RCC 7860 (cell line): ENCODE measurements around the gene ASTN2.
"Not testable (repeated sequence)": the region's sequence is repeated elsewhere in the genome, so short reads cannot be mapped to it uniquely, and the experiment has no call there.

Experiments
- DNase-seq: peaks from one replicate; pipeline ENCODE4 v3.0.0-alpha.2; 2015; ENCODE audit warnings: low spot score
- FAIRE-seq: peaks from 2 replicates; lab custom pipeline; 2012; peaks lifted over from hg19 to GRCh38; lab: Jason Lieb, UNC

Gene ASTN2

DNA sequence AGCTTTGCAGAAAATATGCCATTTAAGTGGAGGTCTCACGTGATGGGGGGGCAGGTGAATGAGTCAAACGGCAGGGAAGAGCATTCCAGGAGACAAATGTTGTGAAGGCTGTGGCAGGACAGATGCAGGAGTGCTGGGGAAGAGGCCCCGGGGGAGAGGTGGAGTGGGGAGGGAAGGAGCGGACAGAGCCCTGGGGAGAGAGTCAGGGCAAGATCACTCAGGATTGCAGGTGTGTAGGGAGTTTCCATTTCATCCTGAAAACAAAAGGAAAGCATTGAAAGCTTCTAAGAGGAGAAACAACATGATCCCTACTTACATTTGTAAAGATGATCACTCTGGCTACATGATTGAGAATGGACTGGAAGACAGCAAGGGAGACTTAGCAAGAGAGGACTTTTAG, 323.3 kb downstream of the ASTN2 start:
- DNase-seq = no peak

DNA sequence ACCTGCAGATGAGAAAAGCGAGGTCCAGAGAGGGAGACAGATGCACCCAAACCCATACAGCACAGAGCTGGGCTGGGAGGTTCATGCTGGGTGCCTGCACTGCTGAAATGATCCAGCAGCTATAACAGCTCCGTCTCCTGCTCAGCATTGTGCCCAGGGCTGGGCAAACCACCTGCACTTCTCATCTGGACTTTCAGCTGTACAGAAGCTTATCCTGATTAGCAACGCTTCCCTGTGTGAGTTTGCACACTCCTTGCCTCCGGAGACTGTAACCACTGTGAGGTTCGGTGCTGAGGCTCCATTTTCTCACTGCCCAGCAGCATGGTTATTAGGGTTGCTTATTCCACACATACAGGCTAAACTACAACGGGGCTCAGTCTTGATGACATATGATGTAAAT, 326.1 kb downstream of the ASTN2 start:
- DNase-seq = no peak
- FAIRE-seq = no peak

More for the DNA sequence above, 323.3 kb downstream of the ASTN2 start:
- no peak for FAIRE-seq

DNA sequence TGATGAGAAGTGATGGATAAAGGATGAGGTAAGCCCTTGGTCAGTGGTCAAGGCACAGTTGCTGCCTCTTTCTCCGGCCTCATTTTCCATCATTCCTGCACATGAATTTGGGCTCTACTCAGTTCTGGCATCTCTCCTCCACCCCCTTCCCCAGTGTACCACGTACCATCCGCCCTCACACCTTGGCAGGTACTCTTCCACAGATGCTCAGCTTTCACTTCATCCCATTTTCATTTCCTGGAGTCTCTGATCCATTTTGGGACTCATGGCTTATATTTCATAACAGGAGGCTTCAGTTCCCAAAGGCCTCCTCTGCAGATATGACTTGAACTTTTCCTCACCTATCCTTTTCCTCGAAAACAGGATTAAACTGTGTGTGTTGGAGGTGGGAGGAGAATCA, 326.7 kb downstream of the ASTN2 start:
- no peak for DNase-seq
- FAIRE-seq = no peak

DNA sequence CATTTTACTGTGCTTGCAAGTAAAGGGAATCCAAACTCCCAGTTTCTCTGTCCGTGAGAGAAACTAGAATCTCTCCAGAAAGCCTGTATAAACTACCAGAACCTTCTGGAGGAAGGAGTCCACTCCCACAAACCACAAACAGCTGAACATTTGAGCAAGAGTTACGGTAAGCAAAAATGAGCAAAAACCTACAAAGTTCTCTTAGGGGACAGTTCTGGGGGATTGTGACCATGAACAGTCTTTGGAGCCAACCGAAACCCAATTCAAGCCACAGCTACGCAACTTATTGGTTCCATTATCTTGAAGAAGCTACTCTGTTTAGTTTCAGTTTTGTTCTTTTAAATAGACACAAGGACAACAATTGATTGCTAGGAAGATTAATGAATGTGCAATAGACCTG, 330.6 kb downstream of the ASTN2 start:
- no peak for DNase-seq
- FAIRE-seq = no peak

DNA sequence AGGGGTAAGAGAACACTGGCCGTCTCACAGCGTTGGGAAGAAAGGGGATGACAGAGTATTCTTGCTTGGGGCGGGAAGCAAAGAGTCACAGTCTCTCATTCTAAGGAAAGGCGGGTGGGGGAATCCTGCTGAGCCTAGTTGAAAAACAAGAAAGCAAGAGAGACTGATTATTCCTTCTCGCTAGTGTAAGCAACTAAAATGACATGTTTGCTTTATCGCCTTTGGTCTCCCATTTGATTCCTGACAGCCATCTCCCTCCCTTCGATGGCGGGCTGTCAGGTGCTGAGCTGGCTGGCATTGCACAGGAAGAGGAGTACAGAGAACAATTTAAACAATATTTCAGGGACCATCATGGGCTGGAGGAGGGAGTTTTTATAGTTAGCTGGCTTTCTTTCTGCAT, 331.3 kb downstream of the ASTN2 start:
- no peak for FAIRE-seq
- no peak for DNase-seq

DNA sequence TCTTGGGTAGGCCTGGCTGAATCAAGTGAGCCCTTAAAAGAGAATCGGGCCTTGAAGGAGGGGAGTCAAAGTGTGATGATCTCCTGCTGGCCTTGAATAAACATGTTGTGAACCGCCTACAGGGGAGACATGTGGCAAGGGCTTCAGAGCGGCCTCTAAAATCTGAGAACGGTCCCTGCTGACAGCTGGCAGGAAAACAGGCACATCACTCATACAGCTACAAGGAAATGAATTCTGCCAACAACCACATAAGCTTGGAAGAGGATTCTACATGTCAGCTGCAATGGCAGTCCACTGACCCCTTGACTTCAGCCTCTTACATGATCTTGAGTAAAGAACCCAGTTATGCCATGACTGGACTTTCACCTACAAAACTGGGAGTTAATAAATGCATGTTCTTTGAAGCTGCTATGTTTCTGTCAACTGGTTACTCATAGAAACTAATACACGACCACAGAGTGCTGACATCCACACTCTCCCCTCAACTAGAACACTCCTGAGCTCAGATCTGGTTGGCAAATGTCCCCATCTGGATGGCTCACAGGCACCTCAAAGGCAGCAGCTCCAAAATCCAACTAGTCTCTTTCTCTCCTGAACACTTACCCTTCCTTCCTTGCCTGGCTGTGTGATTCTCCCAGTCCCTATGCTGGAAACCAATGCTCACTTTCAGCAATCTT, 333.1 kb downstream of the ASTN2 start:
- FAIRE-seq = no peak
- no peak for DNase-seq

DNA sequence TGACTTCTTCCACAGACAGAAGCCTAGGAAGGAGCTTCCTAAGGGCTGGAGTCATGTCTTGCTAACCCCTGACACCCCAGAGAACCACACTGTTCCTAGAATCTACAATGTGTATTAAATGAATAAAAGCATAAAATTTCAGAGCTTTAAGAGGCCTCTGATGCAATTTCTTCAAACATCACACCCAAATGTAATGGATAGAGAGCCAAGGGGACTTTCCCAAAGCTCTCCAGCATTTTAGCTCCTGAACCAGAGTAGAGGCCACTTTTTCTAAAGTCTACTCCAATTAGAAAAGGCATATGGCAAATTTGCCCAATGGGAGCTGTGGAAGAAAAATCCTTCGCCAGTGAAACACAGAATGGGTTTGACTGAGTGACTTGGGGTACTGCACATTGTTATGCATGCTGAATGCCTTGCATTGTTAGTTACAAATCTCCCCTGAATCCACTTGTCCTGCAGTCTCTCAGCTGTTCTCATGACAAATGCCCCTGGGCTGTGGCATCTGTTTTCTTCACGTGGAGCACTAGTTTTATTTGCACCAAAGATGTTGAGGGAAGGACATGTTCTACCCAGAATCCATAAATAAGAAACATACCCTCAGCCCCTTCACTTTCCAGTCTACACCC, 334.0 kb downstream of the ASTN2 start:
- FAIRE-seq = no peak
- no peak for DNase-seq

DNA sequence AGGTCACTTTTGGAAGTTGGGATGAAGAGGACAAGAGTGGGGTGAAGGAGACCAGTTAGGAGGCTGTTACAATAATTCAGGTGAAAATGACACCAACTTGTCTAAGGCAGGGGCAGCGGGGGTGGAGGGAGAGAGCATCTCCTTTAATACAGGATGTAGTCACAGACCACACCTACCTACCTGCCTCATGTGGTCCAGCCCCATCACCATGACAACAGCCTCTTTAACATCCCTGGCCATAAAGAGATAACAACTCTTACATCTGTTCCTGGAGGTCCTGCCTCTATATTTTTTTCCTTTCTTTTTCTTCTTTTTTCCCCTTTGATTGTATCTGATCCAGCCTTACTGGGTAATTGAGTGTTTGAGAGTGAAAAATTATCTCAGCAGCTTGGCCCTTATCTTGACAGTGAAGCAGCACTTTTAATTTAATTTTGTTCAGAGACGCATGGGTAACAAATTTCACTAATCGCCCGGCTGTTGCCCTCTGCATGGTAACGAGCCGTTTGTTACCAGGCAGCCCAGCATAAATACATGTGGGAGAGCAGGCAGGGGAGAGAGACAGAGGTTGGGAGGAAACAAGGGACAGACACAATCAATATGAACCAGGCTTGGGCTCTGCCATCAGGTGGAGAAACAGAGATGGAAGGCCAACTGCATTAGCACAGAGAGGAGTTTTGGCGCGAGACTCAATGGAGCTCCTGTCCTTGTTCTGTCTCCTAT, 338.1 kb downstream of the ASTN2 start:
- no peak for DNase-seq
- FAIRE-seq = no peak

DNA sequence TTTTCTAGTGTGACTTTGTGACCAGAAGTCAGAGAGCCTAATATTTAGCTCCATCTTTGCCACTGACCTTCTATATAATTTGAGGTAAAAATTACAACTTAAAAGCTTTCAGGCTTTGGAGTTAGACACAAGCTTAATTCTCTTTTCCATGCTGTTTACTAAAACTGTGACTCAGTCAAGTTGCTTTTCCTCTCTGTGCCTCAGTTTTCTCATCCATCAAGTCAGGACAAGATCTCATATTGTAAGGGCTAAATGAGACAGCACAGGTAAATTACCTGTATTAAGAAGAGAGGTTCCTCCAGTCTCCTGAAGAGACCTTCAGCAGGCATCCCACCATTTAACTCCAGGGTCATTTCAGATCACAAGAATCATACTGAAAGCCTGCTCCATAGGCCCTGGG, 339.2 kb downstream of the ASTN2 start:
- DNase-seq = no peak
- no peak for FAIRE-seq

DNA sequence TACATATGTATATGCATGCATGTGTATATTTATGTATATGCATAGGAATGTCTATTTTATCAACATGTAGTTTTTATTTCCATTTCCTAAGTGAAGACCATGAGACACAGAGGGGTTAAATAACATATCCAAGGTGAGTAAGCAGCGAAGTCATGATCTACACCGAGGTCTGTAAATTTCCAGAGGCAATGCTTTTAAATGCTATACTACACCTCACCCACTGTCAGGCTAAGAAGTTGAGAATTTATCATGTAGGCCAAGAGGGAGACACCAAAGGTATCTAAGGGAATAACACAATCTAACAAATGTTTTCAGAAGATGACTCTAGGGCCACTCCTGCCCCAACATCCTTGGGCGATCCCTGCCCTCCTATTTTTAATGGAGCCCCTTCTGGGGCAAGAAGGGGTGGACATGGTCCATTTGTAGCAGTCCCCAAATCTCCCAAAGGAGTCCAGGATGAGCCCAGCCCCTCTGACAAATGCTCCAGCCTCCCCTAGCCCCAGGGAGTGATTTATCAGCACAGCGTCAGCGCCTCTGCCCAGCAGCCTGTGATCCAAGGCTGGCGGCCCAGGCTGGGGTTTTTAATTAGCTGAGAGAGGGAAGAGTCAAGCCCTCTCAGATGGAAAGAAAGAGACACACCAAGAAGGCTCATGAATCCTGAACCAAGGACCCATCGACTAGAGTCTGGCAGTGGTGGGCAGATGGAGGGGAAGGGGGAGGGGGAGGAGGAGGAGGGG, 339.9 kb downstream of the ASTN2 start:
- FAIRE-seq (no peak), DNase-seq (no peak)

DNA sequence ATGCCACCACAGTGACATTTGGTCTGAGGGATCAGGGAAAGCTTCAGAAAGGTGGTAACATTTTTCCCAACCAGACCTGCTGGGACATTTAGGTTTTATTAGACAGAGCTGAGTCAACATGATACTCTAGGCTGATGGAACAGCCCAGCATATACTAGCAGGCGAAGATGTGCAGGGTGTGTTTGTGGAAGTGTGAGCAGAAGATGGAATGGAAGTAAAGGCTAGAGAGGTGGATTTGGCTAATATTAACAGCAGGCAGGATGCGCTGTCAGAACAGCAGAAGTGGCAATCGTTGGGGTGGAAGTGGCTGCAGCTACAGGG, 340.6 kb downstream of the ASTN2 start:
- DNase-seq (no peak), FAIRE-seq (no peak)

DNA sequence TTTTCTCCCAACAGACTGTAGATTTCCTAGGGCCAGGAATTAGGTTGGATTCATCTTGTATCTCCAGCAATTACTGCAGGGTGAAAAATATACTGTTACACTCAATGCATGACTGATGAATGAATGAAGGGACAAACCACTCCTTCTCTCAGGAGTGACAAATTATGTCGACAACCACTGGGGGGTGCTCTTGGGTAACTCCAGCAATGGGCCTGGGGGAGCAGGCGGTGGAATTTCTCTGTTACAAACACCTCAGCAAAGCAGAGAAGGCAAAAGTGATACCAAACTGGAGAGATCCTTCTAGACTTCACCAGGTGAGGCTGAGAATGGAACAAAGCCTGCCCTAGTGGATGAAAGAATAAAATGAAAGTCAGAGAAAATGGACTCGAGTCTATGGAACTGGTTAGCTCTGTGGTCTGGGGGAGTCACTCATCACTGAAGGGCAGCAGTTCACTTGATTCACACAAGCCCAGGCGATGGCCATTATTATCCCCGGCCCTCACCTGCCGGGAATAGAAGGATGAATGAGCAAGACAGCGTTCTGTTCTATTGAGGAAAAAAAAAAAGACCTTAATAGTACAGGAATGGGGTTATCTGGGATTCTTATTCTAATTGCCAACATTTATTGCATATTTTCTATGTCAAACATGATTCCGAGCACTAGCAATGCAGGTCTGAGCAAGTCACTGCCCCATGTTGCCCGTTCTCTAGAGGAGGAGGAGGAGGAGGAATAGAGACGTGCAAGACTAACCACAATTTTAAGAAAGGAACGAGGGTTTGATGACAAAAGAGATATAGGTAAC, 341.1 kb downstream of the ASTN2 start:
- FAIRE-seq (no peak), DNase-seq (no peak)

DNA sequence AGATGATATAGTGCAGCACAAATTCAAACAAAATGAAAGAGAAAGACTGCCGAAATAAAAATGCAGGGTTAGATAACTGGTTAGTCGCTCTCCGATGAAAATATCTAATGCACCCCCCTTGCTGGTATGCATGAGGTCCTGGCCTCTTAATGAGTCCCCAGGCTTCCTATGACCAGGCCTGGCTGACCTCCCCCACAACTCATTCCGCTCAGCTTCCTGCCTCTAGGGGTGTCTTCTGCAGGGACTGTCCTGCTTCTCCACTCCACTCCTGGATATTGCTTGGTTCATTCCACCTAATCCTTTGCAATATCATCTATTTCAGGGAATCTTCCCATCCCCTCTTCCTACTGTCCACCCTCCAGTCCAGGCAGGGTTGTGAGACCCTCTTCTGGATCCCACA, 341.8 kb downstream of the ASTN2 start:
- no peak for FAIRE-seq
- DNase-seq = no peak

DNA sequence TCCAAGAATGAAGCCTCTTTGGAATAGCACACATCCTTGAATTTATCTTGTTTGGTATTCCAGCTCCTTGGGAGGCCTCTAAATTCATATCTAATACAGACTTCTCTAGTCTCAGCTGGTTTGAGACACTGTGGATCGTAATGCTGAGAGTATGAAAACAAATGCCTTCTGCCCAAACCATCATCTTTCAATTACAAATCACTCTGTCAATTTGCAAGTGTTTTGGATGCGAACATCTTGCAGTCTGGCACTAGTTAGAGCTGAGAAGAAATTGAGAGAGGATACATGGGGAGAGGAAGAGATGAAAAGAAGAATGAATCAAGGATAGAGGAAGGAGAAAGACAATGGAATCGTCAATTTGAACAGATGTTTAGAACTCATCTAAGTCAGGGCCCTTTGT, 342.6 kb downstream of the ASTN2 start:
- DNase-seq (no peak), FAIRE-seq (no peak)

DNA sequence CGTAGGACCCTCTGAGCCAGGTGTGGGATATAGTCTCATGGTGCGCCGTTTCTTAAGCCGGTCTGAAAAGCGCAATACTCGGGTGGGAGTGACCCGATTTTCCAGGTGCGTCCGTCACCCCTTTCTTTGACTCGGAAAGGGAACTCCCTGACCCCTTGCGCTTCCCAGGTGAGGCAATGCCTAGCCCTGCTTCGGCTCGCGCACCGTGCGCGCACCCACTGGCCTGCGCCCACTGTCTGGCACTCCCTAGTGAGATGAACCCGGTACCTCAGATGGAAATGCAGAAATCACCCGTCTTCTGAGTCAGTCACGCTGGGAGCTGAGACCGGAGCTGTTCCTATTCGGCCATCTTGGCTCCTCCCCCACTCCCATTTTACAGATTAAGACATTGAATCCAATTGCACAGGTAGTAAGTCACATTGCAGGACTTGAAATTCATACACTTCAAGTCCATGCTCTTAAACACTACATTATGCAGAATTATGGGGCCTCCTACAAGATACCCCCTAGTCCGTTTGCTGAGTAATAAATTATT, 343.1 kb downstream of the ASTN2 start:
- not testable (repeated sequence) for FAIRE-seq, DNase-seq

DNA sequence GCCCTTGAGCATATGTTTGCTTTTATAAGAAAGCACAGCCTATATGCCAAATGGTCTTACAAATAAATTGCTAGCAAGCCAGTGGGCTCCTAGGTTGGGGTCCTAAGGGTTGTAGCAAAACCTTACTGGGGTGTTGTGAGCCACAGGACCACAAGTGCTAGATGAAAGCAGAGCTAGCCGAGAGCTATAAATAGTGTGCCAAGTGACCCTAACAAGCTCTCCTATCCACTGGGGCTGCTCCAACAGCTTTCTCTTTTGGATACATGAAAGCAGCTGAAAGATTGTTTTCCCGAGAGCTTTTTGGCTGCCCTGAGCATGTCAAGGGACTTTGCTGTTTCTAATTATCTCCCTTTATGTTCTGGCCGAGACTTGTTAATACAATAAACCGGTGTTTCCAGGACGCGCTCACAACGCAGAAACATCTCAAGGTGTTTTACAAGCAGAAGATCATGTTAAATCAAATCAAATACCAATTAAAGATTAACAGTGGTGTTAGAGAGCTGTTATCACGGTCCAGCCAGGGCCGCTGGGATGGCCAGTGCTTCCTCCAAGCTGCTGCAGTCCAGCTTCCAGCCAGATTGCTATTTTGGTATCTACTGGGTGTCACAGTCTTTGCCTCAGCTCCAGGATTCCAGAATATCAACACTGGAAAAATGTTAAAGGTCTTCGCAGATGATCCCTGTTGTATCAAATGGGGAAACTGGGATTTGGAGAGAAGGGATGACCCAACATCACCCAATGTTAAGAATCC, 351.0 kb downstream of the ASTN2 start:
- DNase-seq = no peak
- FAIRE-seq = no peak

DNA sequence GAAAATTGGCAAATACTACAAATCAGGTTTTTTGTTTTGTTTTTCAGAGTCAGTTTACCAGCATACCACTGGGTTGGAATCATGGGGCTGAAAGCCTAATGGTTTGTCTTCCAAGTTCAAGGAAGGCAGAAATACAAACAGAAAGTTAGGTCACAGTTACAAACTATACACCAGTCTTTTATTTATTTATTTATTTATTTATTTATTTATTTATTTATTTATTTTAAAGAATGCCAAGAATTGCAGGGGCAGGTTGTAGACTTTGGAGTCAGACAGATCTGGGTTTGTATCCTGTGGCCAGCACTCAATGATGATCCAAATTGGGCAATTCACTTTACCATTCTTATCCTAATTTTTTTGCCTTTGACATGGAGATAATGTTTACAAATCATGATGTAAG, 353.9 kb downstream of the ASTN2 start:
- DNase-seq = no peak
- no peak for FAIRE-seq

DNA sequence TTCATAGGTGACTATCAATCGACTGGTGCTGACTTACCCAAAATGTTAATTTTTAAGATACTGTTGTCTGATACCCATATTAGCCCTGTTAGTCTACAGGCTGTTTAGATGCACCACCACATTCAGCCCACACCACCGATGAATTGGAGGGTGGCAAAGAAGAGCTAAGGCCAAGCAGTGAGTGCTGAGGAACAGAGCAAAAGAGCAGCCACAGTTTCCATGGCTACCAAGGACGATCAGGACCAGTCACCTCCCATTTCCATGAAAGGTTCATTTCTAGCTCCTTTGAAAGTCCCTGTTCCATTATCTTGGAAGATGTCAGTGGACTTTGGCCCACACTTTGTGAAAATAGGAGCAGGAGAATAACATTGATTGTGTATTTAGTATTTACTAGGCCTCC, 364.9 kb downstream of the ASTN2 start:
- no peak for FAIRE-seq
- no peak for DNase-seq

DNA sequence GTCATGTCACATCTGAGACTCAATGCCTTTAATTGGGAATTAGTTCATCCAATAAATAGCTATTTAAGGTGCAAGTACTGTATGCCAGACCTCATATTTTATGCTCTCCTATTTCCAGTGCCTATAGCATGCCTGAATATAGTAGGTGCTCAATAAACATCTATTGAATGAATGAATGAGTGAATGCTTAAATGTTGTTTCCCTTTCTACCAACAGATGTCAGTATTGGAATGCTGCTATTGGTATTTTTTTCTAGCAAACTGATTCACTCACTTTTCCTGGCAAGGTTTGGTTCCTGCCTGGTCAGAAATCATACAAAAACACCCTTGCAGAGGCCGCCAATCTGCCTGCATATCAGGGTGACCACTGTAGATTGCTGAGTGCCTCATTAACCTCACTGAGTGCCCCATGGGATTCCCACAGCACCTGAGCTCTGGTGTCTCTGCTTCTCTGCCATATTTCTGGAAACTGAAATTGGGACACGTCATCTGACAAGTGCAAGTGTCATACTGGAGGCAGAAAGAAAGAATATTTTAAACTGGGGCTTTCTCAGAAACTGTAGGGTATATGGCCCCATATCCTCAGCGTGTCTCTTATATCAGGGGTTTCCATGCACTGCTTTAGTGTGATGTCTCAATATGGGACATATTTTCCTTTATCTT, 368.1 kb downstream of the ASTN2 start:
- no peak for FAIRE-seq

More for the DNA sequence above, 368.1 kb downstream of the ASTN2 start:
- no peak for DNase-seq
